H9 (cell line): Measurements from ENCODE around the gene FOXC2. TPM values are rescaled to one million over a fixed set of nuclear protein-coding genes. Genes with fewer than 3 reads are reported as not detected.

Source experiments
- DNase-seq: peaks from one replicate; pipeline ENCODE4 v3.0.0-alpha.2; 2017
- H2AFZ ChIP-seq: one replicate; pipeline ENCODE4 v1.6.1; 2013; ENCODE audit warnings: mild to moderate bottlenecking, low read length, control low read depth, moderate library complexity
- H2AK5ac ChIP-seq: 2 replicates; pipeline ENCODE4 v1.6.1; 2013; ENCODE audit warnings: low read length, control low read depth, mixed read lengths; ENCODE audit not compliant: insufficient read length
- H2BK120ac ChIP-seq: one replicate; pipeline ENCODE4 v1.6.1; 2013; ENCODE audit warnings: low read depth, mild to moderate bottlenecking, low read length, control low read depth, inconsistent platforms; ENCODE audit not compliant: poor library complexity, severe bottlenecking
- H2BK12ac ChIP-seq: 2 replicates; pipeline ENCODE4 v1.6.1; 2013; ENCODE audit warnings: low read length, control low read depth, mixed read lengths, low read depth; ENCODE audit not compliant: insufficient read length
- H2BK15ac ChIP-seq: 2 replicates; pipeline ENCODE4 v1.6.1; 2013; ENCODE audit warnings: low read depth, low read length, control low read depth
- H2BK20ac ChIP-seq: one replicate; pipeline ENCODE4 v1.6.1; 2013; ENCODE audit warnings: low read depth, mild to moderate bottlenecking, low read length, control low read depth, inconsistent platforms; ENCODE audit not compliant: poor library complexity, severe bottlenecking
- H2BK5ac ChIP-seq: 2 replicates; pipeline ENCODE4 v1.6.1; 2013; ENCODE audit warnings: low read length, control low read depth, mixed read lengths; ENCODE audit not compliant: insufficient read length
- H3K14ac ChIP-seq: 2 replicates; pipeline ENCODE4 v1.6.1; 2013; ENCODE audit warnings: low read length, control low read depth; ENCODE audit not compliant: insufficient read depth
- H3K18ac ChIP-seq: 2 replicates; pipeline ENCODE4 v1.6.1; 2013; ENCODE audit warnings: low read depth, mild to moderate bottlenecking, mixed read lengths, low read length, control low read depth; ENCODE audit not compliant: insufficient read length
- H3K23ac ChIP-seq: 2 replicates; pipeline ENCODE4 v1.6.1; 2013; ENCODE audit warnings: low read length, control low read depth, mixed read lengths, low read depth; ENCODE audit not compliant: insufficient read length
- H3K23me2 ChIP-seq: 2 replicates; pipeline ENCODE4 v1.6.1; 2013; ENCODE audit warnings: low read depth, mild to moderate bottlenecking, mixed read lengths, low read length, control low read depth; ENCODE audit not compliant: insufficient read length, poor library complexity, severe bottlenecking
- H3K27ac ChIP-seq: 2 replicates; pipeline ENCODE4 v1.5.1; 2013; ENCODE audit warnings: low read length, control low read depth, mixed read lengths, low read depth; ENCODE audit not compliant: insufficient read length
- H3K27me3 ChIP-seq: 2 replicates; pipeline ENCODE4 v1.6.1; 2013; ENCODE audit warnings: low read length, control low read depth, inconsistent platforms; ENCODE audit not compliant: insufficient read depth
- H3K4ac ChIP-seq: 2 replicates; pipeline ENCODE4 v1.6.1; 2013; ENCODE audit warnings: low read depth, mild to moderate bottlenecking, control low read depth, inconsistent platforms, low read length, moderate library complexity
- H3K4me1 ChIP-seq: 2 replicates; pipeline ENCODE4 v1.6.1; 2013; ENCODE audit warnings: low read length, control low read depth, inconsistent platforms; ENCODE audit not compliant: insufficient read depth
- H3K4me2 ChIP-seq: 2 replicates; pipeline ENCODE4 v1.6.1; 2013; ENCODE audit warnings: low read length, control low read depth, mixed read lengths; ENCODE audit not compliant: insufficient read length, insufficient read depth
- H3K56ac ChIP-seq: 2 replicates; pipeline ENCODE4 v1.6.1; 2013; ENCODE audit warnings: low read depth, mild to moderate bottlenecking, mixed read lengths, low read length, control low read depth; ENCODE audit not compliant: insufficient read length
- H3K79me1 ChIP-seq: 2 replicates; pipeline ENCODE4 v1.6.1; 2013; ENCODE audit warnings: low read depth, mild to moderate bottlenecking, moderate library complexity, low read length, control low read depth, inconsistent platforms; ENCODE audit not compliant: insufficient read depth, poor library complexity, severe bottlenecking
- H3K79me2 ChIP-seq: 2 replicates; pipeline ENCODE4 v1.6.1; 2013; ENCODE audit warnings: low read length, control low read depth, inconsistent platforms; ENCODE audit not compliant: insufficient read depth
- H3K9ac ChIP-seq: 2 replicates; pipeline ENCODE4 v1.6.1; 2013; ENCODE audit warnings: low read length, control low read depth, mixed read lengths; ENCODE audit not compliant: insufficient read length; ENCODE audit errors: extremely low read depth
- H3K9me3 ChIP-seq: one replicate; pipeline ENCODE4 v1.6.1; 2013; ENCODE audit warnings: low read depth, low read length, inconsistent platforms; ENCODE audit not compliant: control insufficient read depth
- H3T11ph ChIP-seq: one replicate; pipeline ENCODE4 v1.6.1; 2013; ENCODE audit warnings: mild to moderate bottlenecking, low read length, control low read depth, inconsistent platforms
- H4K20me1 ChIP-seq: one replicate; pipeline ENCODE4 v1.6.1; 2013; ENCODE audit not compliant: control insufficient read depth, insufficient read length, insufficient read depth
- H4K5ac ChIP-seq: 2 replicates; pipeline ENCODE4 v1.6.1; 2013; ENCODE audit warnings: low read depth, mild to moderate bottlenecking, mixed read lengths, low read length, control low read depth; ENCODE audit not compliant: insufficient read length
- H4K8ac ChIP-seq: replicated peaks from 2 replicates; pipeline ENCODE4 v1.6.1; 2013; ENCODE audit warnings: low read length, control low read depth, mixed read lengths, low read depth; ENCODE audit not compliant: insufficient read length
- H4K91ac ChIP-seq: 2 replicates; pipeline ENCODE4 v1.6.1; 2013; ENCODE audit warnings: low read depth, mild to moderate bottlenecking, moderate library complexity, mixed read lengths, low read length, control low read depth; ENCODE audit not compliant: insufficient read length
- H3K27ac Mint-ChIP-seq, 3 experiments: 2 replicates in 2 of 3; 3 replicates in 1 of 3; pipeline ENCODE4 v1.8.0; 2020 to 2021; ENCODE audit warnings: mixed read lengths in 3 of 3, mild to moderate bottlenecking in 1 of 3, moderate library complexity in 1 of 3
- H3K27me3 Mint-ChIP-seq: 2 replicates; pipeline ENCODE4 v1.8.0; 2021; ENCODE audit warnings: low read depth, mild to moderate bottlenecking, moderate library complexity, mixed read lengths
- H3K36me3 Mint-ChIP-seq, 3 experiments: 2 replicates in 2 of 3; 3 replicates in 1 of 3; pipeline ENCODE4 v1.8.0; 2020 to 2021; ENCODE audit warnings: low read depth in 3 of 3, mixed read lengths in 3 of 3; ENCODE audit not compliant: insufficient read depth in 1 of 3
- H3K4me1 Mint-ChIP-seq, 2 experiments: 2 replicates each; pipeline ENCODE4 v1.8.0; 2020; ENCODE audit warnings: mixed read lengths in 2 of 2
- H3K4me3 Mint-ChIP-seq, 2 experiments: 2 replicates in 1 of 2; 3 replicates in 1 of 2; pipeline ENCODE4 v1.8.0; 2020 to 2021; ENCODE audit warnings: mild to moderate bottlenecking in 2 of 2, mixed read lengths in 2 of 2, moderate library complexity in 1 of 2
- H3K9me3 Mint-ChIP-seq, 2 experiments: 2 replicates in 1 of 2; 3 replicates in 1 of 2; pipeline ENCODE4 v1.8.0; 2020; ENCODE audit warnings: mild to moderate bottlenecking in 2 of 2, mixed read lengths in 2 of 2, moderate library complexity in 1 of 2
- CTCF ChIP-seq: fragments of 200-600 bp; sonication (generic); conservative IDR thresholded peaks from 3 replicates; pipeline ENCODE4 v1.8.0; 2021; ENCODE audit warnings: antibody characterized with exemption, mild to moderate bottlenecking
- WGBS: extraction: QIAGEN DNeasy Blood & Tissue Kit; methylation state at CpG from one replicate; pipeline ENCODE4 v1.1.7; 2013; ENCODE audit warnings: missing lambda C conversion rate, low lambda C conversion rate, mixed read lengths; ENCODE audit not compliant: insufficient read length; ENCODE audit errors: extremely low coverage; 5-methylcytosine and 5-hydroxymethylcytosine counted together
- total RNA-seq: library from RNA; stranded (reverse); gene quantifications from 2 replicates; pipeline ENCODE4 v1.2.1, GENCODE V29; 2021

The FOXC2 gene
- total RNA-seq, 1 experiment from 2014 or later = not detected

GRCh38 chr16:86557587-86557986 is 9.0 kb upstream of the FOXC2 start:
- Mint-ChIP-seq H3K4me3 (no peak overlapping the region), H3K27ac (no peak overlapping the region), H3K4me1 (peaks cover 0 to 11% of the 10 kb centered on the region in 2 experiments; a peak in 2 of 4 replicates), H3K27me3 (peaks cover 7% of the 10 kb centered on the region), H3K9me3 (no peaks in the 10 kb centered on the region; a peak in 1 of 5 replicates), H3K36me3 (no peaks in the 10 kb centered on the region)
- Histone ChIP-seq H3K4me2 (no peak overlapping the region), H4K91ac (no peak overlapping the region), H2BK120ac (no peak overlapping the region), H4K5ac (no peak overlapping the region), H2BK20ac (no peak overlapping the region), H3K4ac (no peak overlapping the region), H3K4me1 (no peaks in the 10 kb centered on the region), H3K56ac (no peak overlapping the region), H3K9ac (no peak overlapping the region), H3K14ac (no peak overlapping the region), H2BK5ac (no peak overlapping the region), H3K79me1 (no peaks in the 10 kb centered on the region), H3K23me2 (peaks cover 6% of the 10 kb centered on the region), H3T11ph (no peak overlapping the region), H4K8ac (no peak overlapping the region), H3K27ac (no peak overlapping the region), H3K23ac (no peak overlapping the region), H3K18ac (no peak overlapping the region), H2AFZ (no peak overlapping the region), H4K20me1 (no peaks in the 10 kb centered on the region), H2AK5ac (no peak overlapping the region), H2BK15ac (no peak overlapping the region), H3K27me3 (no peaks in the 10 kb centered on the region), H3K79me2 (no peaks in the 10 kb centered on the region), H2BK12ac (no peak overlapping the region), H3K9me3 (no peaks in the 10 kb centered on the region)
- no peak for DNase-seq
- no CpG with 5 or more reads among the region's 4 CpGs for WGBS
- no peak for TF ChIP-seq CTCF
